Fibroblast of lung (primary cell): Measurements from ENCODE around the gene ITGAD.

Source experiments
- CTCF ChIP-seq, 2 donors: IDR thresholded peaks in 1 of 2; conservative IDR thresholded peaks in 1 of 2; 1 replicate in 1 of 2; 2 replicates in 1 of 2; pipeline ENCODE4 v1.5.1; 2011 to 2012; ENCODE audit warnings: low read length in 2 of 2, control low read depth in 1 of 2, inconsistent platforms in 1 of 2, low read depth in 1 of 2, mild to moderate bottlenecking in 1 of 2
- EZH2 ChIP-seq: IDR thresholded peaks from 2 replicates; pipeline ENCODE4 v1.5.1; 2012; ENCODE audit warnings: low read length, control low read depth, mild to moderate bottlenecking; ENCODE audit errors: missing control alignments

- TF ChIP-seq CTCF (conservative IDR thresholded peaks at IDR 0.05 in 1 of 2, IDR thresholded peaks at IDR 0.05 in 1 of 2; ENCODE audit: low read depth in 1 of 2, low read length in 2 of 2) (no peak), EZH2 (no peak)
Observed at GRCh38 chr16:31362476-31363405, 30.4 kb upstream of the ITGAD start.
